ENCODE data around the gene GCLC. TPM values are rescaled to one million over a fixed set of nuclear protein-coding genes. Genes with fewer than 3 reads are reported as not detected.

Gene GCLC
- total RNA-seq, 1 experiment from 2014 or later = 37.2 TPM

GRCh38 chr6:53458105-53458866, 86.6 kb downstream of the GCLC start:
- DNase-seq (ENCODE audit: low read depth, low spot score) = no peak
- Histone ChIP-seq H3K27me3 (ENCODE audit: control insufficient read depth, insufficient read depth, low read length) (no peaks in the 10 kb centered on the region), H3K27ac (ENCODE audit: low read length) (no peak overlapping the region), H3K9me3 (ENCODE audit: control insufficient read depth, insufficient read depth, low read depth, low read length) (no peaks in the 10 kb centered on the region), H3K4me3 (ENCODE audit: low read depth in 2 of 2, low read length in 2 of 2) (no peak overlapping the region), H3K4me1 (ENCODE audit: control insufficient read depth, insufficient read depth, low read length) (no peaks in the 10 kb centered on the region), H3K36me3 (ENCODE audit: control insufficient read depth, insufficient read depth, low read length) (no peaks in the 10 kb centered on the region)
- ATAC-seq = no peak
- ChIA-PET POLR2A (no interaction called here), CTCF (no interaction called here)
- in situ Hi-C loops (cut with HindIII; ENCODE audit: low pct_unique_long_range_greater_than_20kb, low sequenced_read_pairs) (no loop called here), intact Hi-C loops (cut with micrococcal nuclease; ENCODE audit: unreplicated experiment) (no loop called here)
- no peak for TF ChIP-seq REST (IDR thresholded peaks at IDR 0.05; ENCODE audit: insufficient read depth in 1 of 2, low read depth in 2 of 2, low read length in 1 of 2)
- no peak for TF ChIP-seq POLR2AphosphoS5 (IDR thresholded peaks at IDR 0.05; ENCODE audit: low read depth, low read length)
- TF ChIP-seq CTCF (IDR thresholded peaks at IDR 0.05) = no peak
- no peak for TF ChIP-seq TCF7L2 (IDR thresholded peaks at IDR 0.05; ENCODE audit: low read depth, low read length)
- TF ChIP-seq SIN3A (IDR thresholded peaks at IDR 0.05; ENCODE audit: borderline replicate concordance, insufficient read depth, low read depth, low read length) = no peak
- BruUV-seq (replicated peaks) = no TSS peak

- Histone ChIP-seq H3K4me3 (ENCODE audit: low read depth in 2 of 2, low read length in 2 of 2) (no peak overlapping the region), H3K9me3 (ENCODE audit: control insufficient read depth, insufficient read depth, low read depth, low read length) (no peaks in the 10 kb centered on the region), H3K27me3 (ENCODE audit: control insufficient read depth, insufficient read depth, low read length) (no peaks in the 10 kb centered on the region), H3K4me1 (ENCODE audit: control insufficient read depth, insufficient read depth, low read length) (no peaks in the 10 kb centered on the region), H3K36me3 (ENCODE audit: control insufficient read depth, insufficient read depth, low read length) (no peaks in the 10 kb centered on the region), H3K27ac (ENCODE audit: low read length) (no peak overlapping the region)
- intact Hi-C loops (cut with micrococcal nuclease; ENCODE audit: unreplicated experiment) = no loop called here
- CTCF ChIA-PET = no interaction called here
- TF ChIP-seq TCF7L2 (IDR thresholded peaks at IDR 0.05; ENCODE audit: low read depth, low read length) (no peak), REST (IDR thresholded peaks at IDR 0.05; ENCODE audit: insufficient read depth in 1 of 2, low read depth in 2 of 2, low read length in 1 of 2) (no peak), CTCF (IDR thresholded peaks at IDR 0.05) (no peak), SIN3A (IDR thresholded peaks at IDR 0.05; ENCODE audit: borderline replicate concordance, insufficient read depth, low read depth, low read length) (no peak), POLR2AphosphoS5 (IDR thresholded peaks at IDR 0.05; ENCODE audit: low read depth, low read length) (no peak)
- BruUV-seq (replicated peaks) = no TSS peak
- no peak for ATAC-seq
- in situ Hi-C loops (cut with HindIII; ENCODE audit: low pct_unique_long_range_greater_than_20kb, low sequenced_read_pairs) = no loop called here
- no peak for DNase-seq (ENCODE audit: low read depth, low spot score)
- POLR2A ChIA-PET = interaction anchor here (0.6 kb wide), 1 partner anchor 289 kb away, joined by 4 read pairs; no protein-coding TSS in a partner anchor
These were observed 88.1 kb downstream of the GCLC start for GRCh38 chr6:53456809-53457208.

Measured in Panc1 (cell line).